Liver (tissue), 9 donors: Measurements from ENCODE around the gene EXOC3L2. TPM values are rescaled to one million over a fixed set of nuclear protein-coding genes. Genes with fewer than 3 reads are reported as not detected.

ENCODE experiments used
- DNase-seq: peaks from one replicate; pipeline ENCODE4 v3.0.0-alpha.2; 2017; ENCODE audit warnings: low spot score
- H3K27ac ChIP-seq, 2 donors: one replicate each; pipeline ENCODE4 v1.7.0; 2013; ENCODE audit warnings: inconsistent platforms in 2 of 2, low read length in 2 of 2, control low read depth in 1 of 2, low read depth in 1 of 2, mild to moderate bottlenecking in 1 of 2
- H3K27me3 ChIP-seq, 4 donors: one replicate each; pipeline versions ENCODE4 v1.6.1 to v1.7.0; 2013; ENCODE audit warnings: low read length in 3 of 4, inconsistent platforms in 1 of 4, mild to moderate bottlenecking in 1 of 4, moderate library complexity in 1 of 4; ENCODE audit not compliant: control insufficient read depth in 4 of 4, insufficient read depth in 4 of 4
- H3K36me3 ChIP-seq, 4 donors: one replicate each; pipeline versions ENCODE4 v1.6.1 to v1.7.0; 2013; ENCODE audit warnings: low read length in 3 of 4, mild to moderate bottlenecking in 3 of 4, low read depth in 1 of 4, moderate library complexity in 1 of 4; ENCODE audit not compliant: control insufficient read depth in 4 of 4, insufficient read depth in 3 of 4
- H3K4me1 ChIP-seq, 4 donors: one replicate each; pipeline versions ENCODE4 v1.6.1 to v1.7.0; 2013; ENCODE audit warnings: low read length in 3 of 4, mild to moderate bottlenecking in 3 of 4, moderate library complexity in 1 of 4; ENCODE audit not compliant: control insufficient read depth in 4 of 4, insufficient read depth in 4 of 4
- H3K4me3 ChIP-seq, 3 donors: one replicate each; pipeline versions ENCODE4 v1.6.1 to v1.7.0; 2013; ENCODE audit warnings: low read length in 3 of 3, control low read depth in 1 of 3, low read depth in 1 of 3, mild to moderate bottlenecking in 1 of 3
- H3K9ac ChIP-seq, 2 donors: one replicate each; pipeline ENCODE4 v1.7.0; 2013; ENCODE audit warnings: low read length in 2 of 2, mild to moderate bottlenecking in 2 of 2, moderate library complexity in 2 of 2, control low read depth in 1 of 2, low read depth in 1 of 2
- H3K9me3 ChIP-seq, 4 donors: one replicate each; pipeline versions ENCODE4 v1.6.1 to v1.7.0; 2013; ENCODE audit warnings: low read length in 3 of 4; ENCODE audit not compliant: control insufficient read depth in 4 of 4
- ATF3 ChIP-seq: IDR thresholded peaks from 2 replicates; pipeline ENCODE4 v1.6.1; 2016; ENCODE audit warnings: antibody characterized with exemption
- CTCF ChIP-seq: fragments of 150-350 bp; IDR thresholded peaks from 2 replicates; pipeline ENCODE4 v1.5.1; 2017; ENCODE audit warnings: improper control_type of control experiment, low read depth, low read length; ENCODE audit not compliant: missing input control
- EGR1 ChIP-seq, 2 donors: IDR thresholded peaks; 2 replicates each; pipeline ENCODE4 v1.6.1; 2016 to 2018; ENCODE audit warnings: antibody characterized with exemption in 2 of 2, low read depth in 2 of 2
- FOXA1 ChIP-seq: IDR thresholded peaks from 2 replicates; pipeline ENCODE4 v1.6.1; 2016; ENCODE audit warnings: antibody characterized with exemption
- FOXA2 ChIP-seq: IDR thresholded peaks from 2 replicates; pipeline ENCODE4 v1.6.1; 2016; ENCODE audit warnings: antibody characterized with exemption
- GABPA ChIP-seq, 2 donors: IDR thresholded peaks in 1 of 2; conservative IDR thresholded peaks in 1 of 2; 2 replicates each; pipeline ENCODE4 v1.6.1; 2016; ENCODE audit warnings: antibody characterized with exemption in 2 of 2, mild to moderate bottlenecking in 1 of 2, moderate library complexity in 1 of 2
- HNF4A ChIP-seq, 2 donors: conservative IDR thresholded peaks; 2 replicates each; pipeline ENCODE4 v1.6.1; 2016; ENCODE audit warnings: antibody characterized with exemption in 2 of 2, mild to moderate bottlenecking in 2 of 2
- HNF4G ChIP-seq: IDR thresholded peaks from 2 replicates; pipeline ENCODE4 v1.6.1; 2016; ENCODE audit warnings: antibody characterized with exemption
- JUND ChIP-seq, 2 donors: IDR thresholded peaks; 2 replicates each; pipeline ENCODE4 v1.6.1; 2016; ENCODE audit warnings: antibody characterized with exemption in 2 of 2
- MAX ChIP-seq: IDR thresholded peaks from 2 replicates; pipeline ENCODE4 v1.6.1; 2016; ENCODE audit warnings: antibody characterized with exemption
- NR2F2 ChIP-seq: IDR thresholded peaks from 2 replicates; pipeline ENCODE4 v1.6.1; 2016; ENCODE audit warnings: antibody characterized with exemption
- RAD21 ChIP-seq, 2 donors: IDR thresholded peaks; 2 replicates each; pipeline ENCODE4 v1.6.1; 2016; ENCODE audit warnings: antibody characterized with exemption in 2 of 2, mild to moderate bottlenecking in 2 of 2
- REST ChIP-seq: IDR thresholded peaks from 2 replicates; pipeline ENCODE4 v1.6.1; 2016; ENCODE audit warnings: antibody characterized with exemption, mild to moderate bottlenecking
- RXRA ChIP-seq, 2 donors: IDR thresholded peaks; 2 replicates each; pipeline ENCODE4 v1.6.1; 2017 to 2018; ENCODE audit warnings: antibody characterized with exemption in 2 of 2, mild to moderate bottlenecking in 1 of 2
- SP1 ChIP-seq: IDR thresholded peaks from 2 replicates; pipeline ENCODE4 v1.6.1; 2018; ENCODE audit warnings: antibody characterized with exemption, mild to moderate bottlenecking
- TAF1 ChIP-seq: conservative IDR thresholded peaks from 2 replicates; pipeline ENCODE4 v1.6.1; 2016; ENCODE audit warnings: antibody characterized with exemption, mild to moderate bottlenecking
- YY1 ChIP-seq: IDR thresholded peaks from 2 replicates; pipeline ENCODE4 v1.6.1; 2016; ENCODE audit warnings: antibody characterized with exemption, mild to moderate bottlenecking
- ZBTB33 ChIP-seq: IDR thresholded peaks from 2 replicates; pipeline ENCODE4 v1.6.1; 2016; ENCODE audit warnings: antibody characterized with exemption
- WGBS: extraction: QIAGEN DNeasy Blood & Tissue Kit; methylation state at CpG from one replicate; pipeline ENCODE4 v1.1.7; 2013; 5-methylcytosine and 5-hydroxymethylcytosine counted together
- polyA plus RNA-seq, 2 donors: library from polyadenylated mRNA; stranded (reverse) in 1 of 2; unstranded in 1 of 2; fragments of 200-250 nt in 1 of 2; fragments of >200 nt in 1 of 2; fragmentation: Nextera tagmentation in 1 of 2; extraction: Ambion mirVana in 1 of 2; gene quantifications; one replicate each; pipeline versions ENCODE4 v1.2.1 to v1.2.3, GENCODE V29; 2013 to 2015
- total RNA-seq, 2 donors: library from RNA; depleted of rRNA; stranded (reverse); fragments of >200 nt; gene quantifications; one replicate each; pipeline ENCODE4 v1.2.3, GENCODE V29; 2014
- donor health status: healthy.
- donor health status: healthy.
- donor health status: healthy.
- donor health status: healthy.
- donor health status: healthy.

The EXOC3L2 gene
- total and polyA plus RNA-seq, 4 donors: 1.3 to 7.3 (median 4.1) TPM

GRCh38 chr19:45264781-45265317 is 19.6 kb upstream of the EXOC3L2 start:
- Histone ChIP-seq H3K4me3 (no peak overlapping the region), H3K36me3 (peaks cover 0 to 16% (median 6%) of the 10 kb centered on the region in 4 donors), H3K27me3 (no peaks in the 10 kb centered on the region), H3K9me3 (no peaks in the 10 kb centered on the region), H3K4me1 (peaks cover 0 to 3% (median 0%) of the 10 kb centered on the region in 4 donors), H3K27ac (no peak overlapping the region), H3K9ac (no peak overlapping the region)
- TF ChIP-seq TAF1: no peak
- no peak for TF ChIP-seq HNF4A (conservative IDR thresholded peaks at IDR 0.05)
- no peak for TF ChIP-seq REST
- no peak for TF ChIP-seq EGR1 (IDR thresholded peaks at IDR 0.05; ENCODE audit: low read depth in 2 of 2)
- no peak for TF ChIP-seq HNF4G
- TF ChIP-seq CTCF: no peak
- TF ChIP-seq MAX: no peak
- WGBS: 93% methylated on average over 19 of the region's 19 CpGs
- no peak for DNase-seq

GRCh38 chr19:45263013-45263412 is 17.8 kb upstream of the EXOC3L2 start:
- no peak overlapping the region for H3K9ac ChIP-seq
- H3K27ac ChIP-seq: no peak overlapping the region
- H3K27me3 ChIP-seq: no peaks in the 10 kb centered on the region
- no peak for TF ChIP-seq YY1
- TF ChIP-seq ZBTB33: no peak
- TF ChIP-seq MAX: no peak
- no peak for TF ChIP-seq RAD21 (IDR thresholded peaks at IDR 0.05)
- no peak for TF ChIP-seq ATF3
- TF ChIP-seq FOXA2: no peak
- TF ChIP-seq TAF1: no peak
- no peak for TF ChIP-seq REST
- TF ChIP-seq GABPA (IDR thresholded peaks at IDR 0.05 in 1 of 2, conservative IDR thresholded peaks at IDR 0.05 in 1 of 2): no peak
- no peak for TF ChIP-seq JUND (IDR thresholded peaks at IDR 0.05)
- no peak for TF ChIP-seq RXRA (IDR thresholded peaks at IDR 0.05)
- no peak for TF ChIP-seq NR2F2
- no peak for TF ChIP-seq HNF4G
- no peak for TF ChIP-seq SP1
- TF ChIP-seq FOXA1: no peak
- no peak for TF ChIP-seq HNF4A (conservative IDR thresholded peaks at IDR 0.05)
- H3K4me3 ChIP-seq: no peak overlapping the region
- peaks cover 0 to 13% (median 6%) of the 10 kb centered on the region in 4 donors for H3K36me3 ChIP-seq
- DNase-seq: no peak
- H3K9me3 ChIP-seq: no peaks in the 10 kb centered on the region
- no peaks in the 10 kb centered on the region for H3K4me1 ChIP-seq
- 96% methylated on average over 11 of the region's 11 CpGs for WGBS
